GM12864 (cell line): ENCODE data around the gene TMEM63A.
A peak's percentile ranks its signal among the peaks of the same experiment; 100 is the strongest.

Source experiments
- DNase-seq: peaks from one replicate; pipeline ENCODE4 v3.0.0-alpha.2; 2011; ENCODE audit warnings: low read depth
- H3K4me3 ChIP-seq: 2 replicates; pipeline ENCODE4 v1.5.1; 2011; ENCODE audit warnings: mild to moderate bottlenecking, low read depth, low read length, control low read depth
- TF ChIP-seq, protein P1 (sequence below): IDR thresholded peaks from 2 replicates; pipeline ENCODE4 v1.5.1; 2011; ENCODE audit warnings: low read depth, mild to moderate bottlenecking, moderate library complexity, low read length, control low read depth, inconsistent platforms; ENCODE audit errors: missing control alignments

The TMEM63A gene

DNA sequence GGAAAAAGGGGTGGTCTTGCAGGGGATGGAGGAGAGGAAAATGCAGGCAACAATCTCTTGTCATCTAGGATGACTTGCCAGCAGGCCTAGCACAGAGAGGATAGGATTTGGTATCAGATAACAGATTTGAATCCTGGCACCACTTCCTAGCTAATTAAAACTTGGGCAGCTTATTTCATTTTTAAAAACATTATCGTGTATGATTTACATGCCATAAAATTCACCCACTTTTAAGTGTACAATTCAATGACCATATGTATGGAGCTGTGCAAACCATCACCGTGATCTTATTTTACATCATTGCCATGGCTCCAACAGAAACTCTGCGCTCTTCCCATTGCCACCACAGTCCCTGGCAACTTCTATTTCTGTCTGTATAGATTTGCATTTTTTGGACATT, 34.9 kb upstream of the TMEM63A start:
- no peak overlapping the region for H3K4me3 ChIP-seq
- TF ChIP-seq, protein P1, sequence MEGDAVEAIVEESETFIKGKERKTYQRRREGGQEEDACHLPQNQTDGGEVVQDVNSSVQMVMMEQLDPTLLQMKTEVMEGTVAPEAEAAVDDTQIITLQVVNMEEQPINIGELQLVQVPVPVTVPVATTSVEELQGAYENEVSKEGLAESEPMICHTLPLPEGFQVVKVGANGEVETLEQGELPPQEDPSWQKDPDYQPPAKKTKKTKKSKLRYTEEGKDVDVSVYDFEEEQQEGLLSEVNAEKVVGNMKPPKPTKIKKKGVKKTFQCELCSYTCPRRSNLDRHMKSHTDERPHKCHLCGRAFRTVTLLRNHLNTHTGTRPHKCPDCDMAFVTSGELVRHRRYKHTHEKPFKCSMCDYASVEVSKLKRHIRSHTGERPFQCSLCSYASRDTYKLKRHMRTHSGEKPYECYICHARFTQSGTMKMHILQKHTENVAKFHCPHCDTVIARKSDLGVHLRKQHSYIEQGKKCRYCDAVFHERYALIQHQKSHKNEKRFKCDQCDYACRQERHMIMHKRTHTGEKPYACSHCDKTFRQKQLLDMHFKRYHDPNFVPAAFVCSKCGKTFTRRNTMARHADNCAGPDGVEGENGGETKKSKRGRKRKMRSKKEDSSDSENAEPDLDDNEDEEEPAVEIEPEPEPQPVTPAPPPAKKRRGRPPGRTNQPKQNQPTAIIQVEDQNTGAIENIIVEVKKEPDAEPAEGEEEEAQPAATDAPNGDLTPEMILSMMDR = no peak
- DNase-seq = no peak

DNA sequence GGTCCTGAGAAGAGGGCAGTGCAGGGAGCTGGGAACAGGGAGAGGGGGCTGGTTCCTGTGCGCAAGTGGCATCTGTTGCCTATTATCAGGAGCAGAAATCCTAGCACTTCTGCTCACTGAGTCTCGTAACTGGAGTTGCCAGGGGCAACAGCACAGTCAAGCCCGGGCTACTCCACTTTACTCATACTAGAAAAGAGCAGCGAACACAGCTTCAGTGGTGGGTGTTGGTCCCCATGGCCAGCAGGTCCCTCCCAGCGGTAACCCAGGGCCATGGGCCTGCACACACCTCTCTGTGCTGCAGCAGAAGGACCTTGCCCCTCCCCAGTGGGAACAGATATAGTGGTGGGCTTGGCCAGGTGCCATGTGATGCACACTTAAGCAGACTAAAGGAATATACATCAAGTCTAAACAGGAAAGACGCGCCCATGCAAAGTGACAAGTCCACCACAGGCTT, 33.4 kb upstream of the TMEM63A start:
- no peak overlapping the region for H3K4me3 ChIP-seq
- no peak for DNase-seq
- TF ChIP-seq, protein P1 = no peak

DNA sequence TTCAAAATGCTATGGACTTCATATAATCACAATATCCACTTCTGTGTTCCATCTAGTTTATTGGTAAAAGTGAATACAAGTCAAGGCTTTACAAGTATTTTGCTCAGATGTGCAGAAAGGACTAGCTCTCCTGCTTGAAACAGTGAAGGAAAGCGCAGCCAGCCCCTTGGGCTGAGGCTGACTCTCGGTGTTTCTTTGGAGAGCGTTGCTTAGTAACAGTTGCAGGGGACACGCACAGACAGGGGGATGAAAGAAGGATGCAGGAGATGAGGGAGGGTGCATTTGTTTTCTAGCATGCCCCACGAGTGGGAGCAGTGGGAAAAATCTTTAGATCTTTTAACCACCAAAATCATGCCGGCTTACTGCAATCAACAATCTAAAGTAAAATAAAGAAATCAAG, 32.8 kb upstream of the TMEM63A start:
- no peak overlapping the region for H3K4me3 ChIP-seq
- no peak for DNase-seq
- TF ChIP-seq, protein P1 = no peak

DNA sequence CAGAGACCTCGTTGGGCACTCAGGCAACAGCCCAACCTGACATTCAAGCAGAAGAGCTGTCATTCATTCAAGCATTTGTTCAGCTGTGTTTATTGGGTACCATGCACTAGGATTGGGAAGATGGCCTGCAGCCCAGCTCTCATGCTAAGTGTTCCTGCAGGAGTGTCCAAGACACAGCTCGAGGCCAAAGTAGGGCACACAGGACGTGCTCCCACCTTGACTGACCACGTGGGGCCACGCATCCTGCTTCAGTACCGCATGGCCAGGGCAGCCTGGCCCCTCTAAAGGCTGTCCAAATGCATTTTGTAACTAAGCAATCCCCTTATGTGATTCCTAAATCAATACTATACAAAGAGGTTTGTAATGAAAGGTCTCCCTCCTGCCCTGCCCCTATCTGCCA, 32.2 kb upstream of the TMEM63A start:
- DNase-seq = no peak
- TF ChIP-seq, protein P1 = no peak

DNA sequence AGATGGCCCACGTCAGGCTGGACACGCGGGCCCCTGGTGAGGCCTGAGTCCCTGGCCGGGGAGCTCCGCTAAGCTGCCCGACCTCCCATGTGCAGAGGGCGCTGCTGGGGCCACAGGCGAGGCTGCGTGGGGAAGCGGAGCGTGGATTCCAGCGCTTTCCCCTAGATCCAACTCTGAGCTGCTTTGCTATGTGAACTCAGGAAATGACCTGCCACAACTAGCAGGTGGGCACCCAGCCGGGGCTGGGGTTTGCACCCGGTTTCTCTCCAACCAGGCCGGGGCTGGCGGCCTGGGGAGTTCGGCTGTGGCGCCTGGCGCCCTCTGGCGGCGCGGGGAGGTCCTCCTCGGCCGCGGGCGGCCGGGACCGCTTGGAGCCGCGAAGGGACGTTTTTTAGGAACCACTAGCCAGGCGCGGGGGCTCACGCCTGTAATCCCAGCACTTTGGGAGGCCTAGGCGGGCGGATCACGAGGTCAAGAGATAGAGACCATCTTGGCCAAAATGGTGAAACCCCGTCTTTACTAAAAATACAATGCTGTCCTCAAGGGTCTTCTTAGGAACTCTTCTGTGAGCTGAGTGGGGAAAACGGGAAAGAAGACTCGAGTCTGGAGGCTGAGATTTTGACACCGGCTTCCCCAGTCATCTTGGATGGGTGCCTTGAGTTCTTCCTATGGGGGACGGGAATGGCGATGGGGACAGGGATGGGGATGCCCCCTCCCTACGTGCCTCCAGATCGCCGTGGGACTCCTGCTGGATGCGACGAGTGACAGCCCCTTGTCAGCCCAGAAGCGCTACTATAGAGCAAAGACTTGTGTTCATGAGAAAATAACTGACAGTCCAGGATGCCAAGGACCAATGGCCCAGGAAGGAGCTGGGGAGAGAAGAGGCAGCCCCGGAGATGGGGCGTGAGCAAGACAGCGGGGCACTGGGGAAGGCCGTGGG, 29.3 kb upstream of the TMEM63A start:
- H3K4me3 ChIP-seq = no peak overlapping the region
- TF ChIP-seq, protein P1 = peak; percentile 86
- no peak for DNase-seq

More for the DNA sequence above, 32.2 kb upstream of the TMEM63A start:
- no peak overlapping the region for H3K4me3 ChIP-seq

DNA sequence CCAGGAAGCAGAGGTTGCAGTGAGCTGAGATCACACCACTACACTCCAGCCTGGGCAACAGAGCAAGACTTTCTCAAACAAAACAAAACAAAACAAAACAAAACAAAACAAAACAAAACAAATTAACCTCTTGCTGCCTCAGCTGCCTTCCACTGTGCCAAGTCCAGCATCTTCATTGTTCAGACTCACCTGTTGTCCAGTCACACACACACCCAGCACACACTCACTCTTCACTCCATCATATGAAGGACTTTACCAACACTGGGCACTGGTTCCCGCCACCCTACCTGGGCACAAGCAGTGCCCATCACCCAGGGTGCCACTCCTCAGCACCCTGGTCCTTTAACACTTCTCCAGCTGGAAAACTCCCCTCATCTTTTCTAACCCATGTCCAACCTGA, 27.3 kb upstream of the TMEM63A start:
- no peak overlapping the region for H3K4me3 ChIP-seq
- no peak for DNase-seq
- TF ChIP-seq, protein P1 = no peak
